NCI-H146 treated with DMSO at 0.1 percent for 48 hours (cell line): ENCODE data around the gene CUX1.

Experiments used
- DNase-seq: peaks from one replicate; lab custom pipeline; 2025; ENCODE audit not compliant: unreplicated experiment; lab: John Stamatoyannopoulos, UW

CUX1 gene

GRCh38 chr7:101951757-101952156, 134.3 kb downstream of the CUX1 start:
- no peak for DNase-seq

- no peak for DNase-seq
Observed at GRCh38 chr7:101952355-101953247, 135.2 kb downstream of the CUX1 start.

DNA sequence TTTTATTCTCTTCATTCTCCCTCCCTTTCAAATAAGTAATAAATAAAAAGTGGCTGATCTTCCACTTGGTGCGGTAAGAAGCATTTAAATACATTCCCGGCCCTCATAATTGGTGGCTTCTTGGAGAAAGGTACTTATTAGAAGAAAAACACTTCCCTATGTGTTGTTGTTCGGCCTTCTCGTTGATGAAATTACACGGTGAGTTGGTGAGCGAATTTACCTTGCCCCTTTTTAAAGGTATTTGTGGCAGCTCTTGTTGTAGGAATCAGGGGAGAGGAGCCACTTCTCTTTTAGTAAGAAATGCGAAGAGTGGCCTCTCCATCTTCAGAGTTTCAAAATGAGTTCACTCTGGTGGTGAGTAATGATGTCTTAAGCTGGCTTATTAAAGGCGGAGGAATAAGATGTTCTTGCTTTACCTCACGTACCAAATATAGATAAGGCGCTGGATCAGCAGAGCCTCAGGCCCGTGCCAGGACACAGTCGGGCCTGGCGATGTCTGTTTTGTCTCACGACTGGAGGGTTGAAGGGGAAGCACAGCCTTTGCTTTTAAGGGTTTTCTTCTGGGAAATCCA, 135.9 kb downstream of the CUX1 start:
- DNase-seq: no peak

DNA sequence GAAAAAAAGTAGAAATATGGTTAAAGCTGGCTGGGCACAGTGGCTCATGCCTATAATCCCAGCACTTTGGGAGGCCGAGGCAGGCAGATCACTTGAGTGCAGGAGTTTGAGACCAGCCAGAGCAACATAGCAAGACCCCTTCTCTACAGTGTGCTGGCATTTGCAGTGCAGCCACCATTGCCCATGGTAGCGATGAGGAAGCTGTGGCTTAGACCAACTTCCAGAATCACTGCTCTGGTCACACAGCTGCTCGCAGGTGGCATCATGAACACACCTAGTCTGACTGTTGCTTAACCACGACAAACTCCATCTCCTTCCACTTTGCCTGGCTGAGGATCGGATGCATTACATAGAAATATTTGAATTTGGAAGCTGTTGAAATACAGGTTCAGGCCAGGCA, 137.1 kb downstream of the CUX1 start:
- DNase-seq: no peak

DNA sequence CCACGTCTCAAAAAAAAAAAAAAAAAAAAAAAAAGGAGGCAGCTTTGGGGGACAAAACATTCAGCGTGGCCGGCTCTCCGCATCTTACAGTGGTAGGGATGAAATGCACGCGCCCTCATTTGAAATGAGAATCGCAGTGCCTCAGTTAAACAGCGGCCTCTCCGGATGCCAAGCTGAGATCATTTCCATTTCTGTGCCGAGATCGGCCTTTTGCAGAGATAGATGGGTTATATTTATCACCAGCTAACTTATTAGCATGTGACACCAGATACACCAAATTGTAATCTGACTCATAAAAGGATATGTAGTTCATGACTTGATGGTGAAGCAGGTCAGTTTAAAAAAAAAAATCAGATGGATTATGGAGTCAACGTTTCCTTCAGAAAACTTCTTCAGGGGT, 138.7 kb downstream of the CUX1 start:
- no peak for DNase-seq

GRCh38 chr7:101957744-101958525, 140.5 kb downstream of the CUX1 start:
- DNase-seq: no peak

DNA sequence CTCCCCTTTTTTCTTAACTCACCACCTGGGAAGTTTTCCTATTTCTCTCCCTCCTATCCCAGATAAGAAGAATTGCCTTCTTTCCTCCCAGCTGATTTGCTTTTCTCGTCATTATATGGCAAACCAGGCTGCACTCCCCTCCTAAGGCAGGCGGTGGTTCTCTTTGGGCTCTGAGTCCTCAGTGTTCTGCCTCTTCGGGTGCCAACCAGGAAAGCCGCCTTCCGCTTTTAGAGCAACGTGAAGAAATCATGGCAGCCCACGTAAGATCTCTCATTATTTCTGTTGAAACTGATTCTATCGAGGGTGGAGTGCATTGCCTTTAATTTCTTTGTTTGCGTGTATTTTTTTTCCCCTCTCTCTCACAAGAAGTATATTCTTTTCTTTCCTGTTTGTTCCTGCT, 141.9 kb downstream of the CUX1 start:
- no peak for DNase-seq

DNA sequence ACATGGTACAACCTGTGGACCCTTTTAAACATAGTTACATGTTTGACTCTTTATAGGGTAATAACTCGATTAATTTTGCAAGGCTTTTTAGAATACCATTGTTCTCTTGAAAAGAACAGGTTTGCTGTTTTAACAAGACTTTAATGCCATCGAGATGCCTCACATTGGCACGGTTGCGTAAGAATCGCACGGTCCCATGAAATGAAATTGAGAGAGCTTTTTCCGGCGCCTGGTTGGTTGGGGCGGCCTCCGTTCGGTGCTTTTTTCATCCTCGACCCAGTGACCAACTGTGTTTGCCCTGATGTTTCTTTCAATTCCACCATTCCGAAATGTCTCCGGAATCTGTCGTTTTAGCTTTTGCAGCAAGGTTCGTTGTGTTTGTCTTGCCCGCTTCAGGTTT, 142.4 kb downstream of the CUX1 start:
- no peak for DNase-seq

- no peak for DNase-seq
Observed at GRCh38 chr7:101960323-101960722, 142.9 kb downstream of the CUX1 start.

DNA sequence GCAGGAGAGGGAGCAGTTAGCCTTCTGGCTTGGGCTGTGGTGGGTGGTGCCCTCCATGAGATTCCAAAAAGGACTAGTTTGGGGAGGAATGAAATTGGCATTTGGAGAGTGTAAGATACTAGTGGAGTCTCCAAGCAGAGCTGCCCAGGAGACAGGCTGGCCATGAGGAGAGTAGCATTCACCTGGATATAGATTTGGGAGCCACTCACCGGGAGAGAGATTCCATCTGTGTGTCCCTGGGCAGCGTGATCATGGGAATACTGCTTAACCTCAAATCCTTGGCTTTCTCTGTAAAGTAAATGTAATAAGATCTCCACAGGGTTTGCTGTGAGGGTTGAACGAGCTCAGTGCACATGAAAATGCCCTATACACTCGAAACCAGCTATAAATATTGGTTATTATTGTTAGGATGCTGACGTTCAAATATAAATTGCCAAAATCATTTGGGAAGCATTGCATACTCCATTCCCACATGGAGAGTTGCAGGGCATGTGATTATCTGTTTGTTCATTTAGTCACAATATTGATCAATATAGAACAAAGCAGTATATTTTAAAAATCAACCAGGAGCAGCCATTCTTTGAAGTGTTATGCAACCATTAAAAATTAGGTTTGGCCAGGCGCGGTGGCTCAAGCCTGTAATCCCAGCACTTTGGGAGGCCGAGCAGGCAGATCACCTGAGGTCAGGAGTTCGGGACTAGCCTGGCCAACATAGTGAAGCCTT, 143.7 kb downstream of the CUX1 start:
- DNase-seq: no peak

DNA sequence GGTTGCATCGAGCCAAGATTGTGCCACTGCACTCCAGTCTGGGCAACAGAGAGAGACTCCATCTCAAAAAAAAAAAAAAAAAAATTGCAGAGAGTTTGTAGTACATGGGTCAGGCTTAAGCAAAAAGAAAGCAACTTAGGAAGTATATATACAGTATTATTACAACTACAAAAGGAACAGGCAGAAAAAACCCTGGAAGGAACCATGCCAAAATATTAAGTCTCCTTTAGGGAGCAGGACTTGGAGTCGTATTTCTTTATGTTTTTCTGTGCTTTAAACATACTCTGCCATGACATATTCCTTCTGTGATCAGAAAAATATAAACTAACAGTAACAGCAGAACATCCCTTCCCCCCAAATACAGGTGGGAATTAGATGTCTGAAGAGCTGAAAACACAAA, 144.4 kb downstream of the CUX1 start:
- no peak for DNase-seq

- DNase-seq: no peak
Observed at GRCh38 chr7:101963693-101964092, 146.3 kb downstream of the CUX1 start.

DNA sequence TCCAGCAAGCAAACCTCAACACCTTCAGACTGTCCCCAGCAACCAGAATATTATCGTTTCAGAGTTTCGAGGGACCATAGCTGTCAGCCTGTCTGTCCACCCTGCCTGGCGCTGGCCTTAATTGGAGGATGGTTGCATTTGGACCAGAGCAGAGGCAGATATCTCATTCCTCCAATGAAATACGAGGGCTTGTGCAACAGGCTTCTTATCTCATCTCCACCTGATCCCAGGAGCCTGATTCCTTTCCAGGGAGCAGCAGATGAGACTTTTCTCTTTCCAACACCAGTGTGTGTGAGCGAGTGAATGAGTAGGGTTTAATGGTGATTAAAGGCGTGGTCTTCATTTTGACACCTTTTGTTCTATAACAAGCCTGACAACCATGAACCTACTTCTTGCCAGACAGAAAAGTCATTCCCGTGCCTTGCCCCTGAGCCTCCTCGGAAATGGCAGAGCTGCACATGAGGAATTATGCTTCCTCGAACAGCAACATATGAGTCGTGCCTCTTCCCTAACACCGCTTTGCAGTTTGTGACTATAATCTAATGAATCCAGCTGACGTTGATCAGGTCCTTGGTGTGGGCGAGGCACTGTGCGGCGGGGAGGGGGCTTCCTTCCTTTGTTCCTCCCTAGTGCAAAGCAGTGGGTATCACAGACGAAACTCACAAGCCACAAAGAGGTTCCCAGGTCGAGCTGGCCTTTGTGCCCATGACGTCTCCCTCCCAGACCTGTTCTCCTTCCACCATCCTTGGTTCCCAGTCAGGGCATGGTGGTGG, 147.4 kb downstream of the CUX1 start:
- DNase-seq: no peak

DNA sequence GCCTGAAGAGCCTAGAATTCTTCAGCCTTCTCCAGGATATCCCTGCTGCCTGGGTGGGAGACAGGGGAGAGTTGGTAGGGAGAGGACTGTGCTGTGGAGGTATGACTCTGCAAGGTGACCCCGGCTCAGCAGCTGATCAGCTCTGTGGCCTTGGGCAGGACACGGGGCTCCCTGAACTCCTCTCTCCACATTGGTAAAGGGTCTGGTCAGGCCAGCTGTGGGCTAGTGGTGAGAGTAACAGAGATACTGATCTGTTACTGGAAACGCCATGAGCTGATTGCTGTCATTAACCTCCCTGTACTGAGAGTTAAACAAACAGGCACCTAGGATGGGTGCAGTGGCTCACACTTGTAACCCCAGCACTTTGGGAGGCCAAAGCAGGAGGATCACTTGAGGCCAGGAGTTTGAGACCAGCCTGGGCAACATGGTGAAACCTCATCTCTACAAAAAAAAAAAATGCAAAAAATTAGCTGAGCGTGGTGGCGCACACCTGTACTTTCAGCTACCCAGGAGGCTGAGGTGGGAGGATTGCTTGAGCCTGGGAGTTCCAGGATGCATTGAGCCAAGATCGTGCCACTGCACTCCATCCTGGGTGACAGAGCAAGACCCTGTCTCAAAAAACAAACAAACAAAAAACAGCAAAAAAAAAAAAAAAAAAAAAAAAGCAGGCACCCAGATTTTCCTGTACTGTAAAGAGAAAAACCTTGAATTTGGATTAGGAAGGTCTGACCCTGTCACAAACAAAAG, 151.5 kb downstream of the CUX1 start:
- DNase-seq: no peak

GRCh38 chr7:101969997-101970585, 152.7 kb downstream of the CUX1 start:
- no peak for DNase-seq

DNA sequence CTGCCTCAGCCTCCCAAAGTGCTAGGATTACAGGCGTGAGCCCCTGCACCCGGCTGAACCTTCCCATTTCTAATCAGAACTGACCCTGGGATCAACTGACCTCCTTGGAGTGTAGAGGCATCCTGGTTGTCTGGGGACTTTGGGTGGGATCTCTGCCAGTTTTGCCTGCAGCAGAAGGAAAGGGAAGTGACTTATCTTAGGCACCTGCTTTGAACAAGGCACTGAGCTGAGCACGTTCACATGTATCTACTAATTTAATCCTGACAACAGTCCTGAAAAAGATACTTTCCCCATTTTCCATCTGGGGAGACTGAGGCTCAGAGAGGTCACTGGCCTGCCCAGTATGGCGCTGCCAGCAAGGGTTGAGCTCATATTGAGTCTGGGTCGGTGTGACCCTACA, 153.4 kb downstream of the CUX1 start:
- DNase-seq: no peak

DNA sequence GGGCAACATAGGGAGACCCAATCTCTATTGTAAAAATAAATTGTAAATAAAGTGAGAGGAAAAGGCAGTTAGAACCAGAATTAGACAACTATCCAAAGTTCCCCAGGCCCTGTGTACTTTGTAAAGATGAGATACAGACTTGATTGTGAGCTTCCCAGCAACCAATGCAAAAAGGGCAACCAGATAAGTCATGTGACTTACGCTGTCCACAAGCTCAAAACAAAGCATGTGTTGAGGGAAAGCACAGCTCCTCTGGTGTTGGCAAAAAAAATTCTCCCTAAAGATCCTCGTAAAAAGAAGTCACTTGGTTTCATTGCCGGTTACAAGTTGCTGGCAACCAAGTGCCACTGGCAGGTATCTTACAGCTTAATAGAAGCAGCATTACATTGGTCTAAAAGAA, 154.0 kb downstream of the CUX1 start:
- no peak for DNase-seq

DNA sequence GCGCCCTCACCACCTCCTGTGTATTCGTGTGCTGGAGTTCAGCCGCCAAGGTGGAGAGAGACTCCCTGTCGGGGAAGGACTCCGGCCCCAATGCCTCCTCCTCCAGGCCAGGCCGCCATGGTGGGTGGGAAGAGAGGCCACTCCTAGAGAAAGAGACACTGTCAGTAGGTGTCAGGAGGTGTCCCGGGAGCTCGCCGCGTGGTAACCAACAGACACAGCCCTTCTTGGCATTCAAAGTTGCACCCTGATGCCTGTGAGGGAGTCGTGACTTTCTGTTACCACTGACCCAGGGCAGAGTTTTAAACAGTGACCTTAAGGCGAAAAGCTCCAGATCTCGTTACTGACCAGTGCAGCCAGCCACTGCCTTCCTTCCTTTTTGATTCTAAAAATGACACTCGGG, 155.2 kb downstream of the CUX1 start:
- DNase-seq: no peak

DNA sequence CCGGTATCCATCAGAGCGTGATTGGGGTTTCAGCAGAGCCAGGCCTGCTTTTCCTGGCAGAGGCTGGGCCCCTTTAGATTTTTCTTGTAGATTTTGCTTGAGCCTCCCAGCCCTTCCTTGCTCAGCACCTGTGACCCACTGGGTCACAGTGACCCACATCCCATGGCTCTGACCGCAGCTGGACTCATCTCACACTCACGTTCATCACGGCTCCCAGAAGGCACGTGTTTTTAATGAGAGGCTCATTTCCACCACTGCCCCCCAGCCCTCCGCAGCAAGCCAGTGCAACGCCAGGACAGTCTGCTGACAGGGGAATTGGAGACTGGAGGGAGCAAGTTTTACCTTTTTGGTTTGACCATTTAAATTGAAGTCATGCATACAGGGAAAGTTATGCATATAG, 155.7 kb downstream of the CUX1 start:
- no peak for DNase-seq

DNA sequence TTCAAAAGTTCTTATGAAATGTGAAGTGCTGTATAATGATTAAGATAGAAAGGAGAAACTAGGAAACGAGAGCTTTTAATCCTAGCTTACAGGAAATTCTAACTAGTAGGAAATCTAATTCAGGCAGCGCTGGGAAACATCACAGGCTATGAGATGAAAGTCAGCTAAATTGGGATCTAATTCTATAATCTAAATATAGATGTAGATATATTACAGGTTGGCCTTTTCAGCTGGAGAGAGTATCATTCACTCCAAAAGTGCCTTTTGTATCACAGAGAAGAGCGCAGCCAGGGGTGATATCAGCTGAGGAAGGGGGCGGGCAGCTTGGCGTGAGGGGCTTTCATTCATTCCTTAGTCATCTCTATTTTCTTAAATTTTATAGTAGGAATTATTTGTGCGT, 157.0 kb downstream of the CUX1 start:
- no peak for DNase-seq
